Omental fat pad (tissue), 4 donors: ENCODE data around the gene SUPT5H. TPM values are rescaled to one million over a fixed set of nuclear protein-coding genes. Genes with fewer than 3 reads are reported as not detected.

ENCODE experiments used
- ATAC-seq: fragments of 150-250 bp; one replicate; pipeline ENCODE4 v1.9.1; 2016; ENCODE audit warnings: mild to moderate bottlenecking, moderate library complexity; ENCODE audit not compliant: low FRiP score
- DNase-seq: peaks from one replicate; pipeline ENCODE4 v3.0.0-alpha.2; 2019; ENCODE audit warnings: low spot score
- total RNA-seq, 4 donors: library from RNA; depleted of rRNA; stranded (reverse); fragments of >200 nt; gene quantifications; one replicate each; pipeline ENCODE4 v1.1.0, GENCODE V29; 2016
- TF ChIP-seq, protein P1 (sequence below), 3 donors: fragments of 450-650 bp; IDR thresholded peaks; one replicate each; pipeline ENCODE4 v1.5.1; 2016 to 2017; ENCODE audit warnings: antibody characterized with exemption in 3 of 3, mild to moderate bottlenecking in 3 of 3, moderate library complexity in 2 of 3

Gene SUPT5H
- total RNA-seq, 4 donors from 2014 or later, result 62.2 to 102 (median 73.3) TPM

DNA sequence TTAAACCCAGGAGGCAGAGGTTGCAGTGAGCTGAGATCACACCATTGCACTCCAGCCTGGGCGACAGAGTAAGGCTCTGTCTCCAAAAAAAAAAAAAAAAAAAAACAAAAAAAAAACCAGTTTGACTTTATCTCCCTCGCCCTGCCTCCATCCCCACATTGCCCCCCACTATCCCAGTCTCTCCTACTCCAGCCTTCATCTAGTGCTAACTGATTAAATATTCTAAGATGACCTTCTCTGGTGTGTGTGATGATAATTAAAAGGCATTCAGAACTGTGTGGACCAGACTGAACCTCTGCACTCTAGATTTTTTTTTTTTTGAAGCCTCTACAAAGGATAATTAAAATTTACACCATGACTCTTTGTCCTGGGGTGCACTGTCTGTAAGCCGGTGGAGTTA lies 47.4 kb downstream of the SUPT5H start:
- DNase-seq, result no peak
- no peak for ATAC-seq
- TF ChIP-seq, protein P1, sequence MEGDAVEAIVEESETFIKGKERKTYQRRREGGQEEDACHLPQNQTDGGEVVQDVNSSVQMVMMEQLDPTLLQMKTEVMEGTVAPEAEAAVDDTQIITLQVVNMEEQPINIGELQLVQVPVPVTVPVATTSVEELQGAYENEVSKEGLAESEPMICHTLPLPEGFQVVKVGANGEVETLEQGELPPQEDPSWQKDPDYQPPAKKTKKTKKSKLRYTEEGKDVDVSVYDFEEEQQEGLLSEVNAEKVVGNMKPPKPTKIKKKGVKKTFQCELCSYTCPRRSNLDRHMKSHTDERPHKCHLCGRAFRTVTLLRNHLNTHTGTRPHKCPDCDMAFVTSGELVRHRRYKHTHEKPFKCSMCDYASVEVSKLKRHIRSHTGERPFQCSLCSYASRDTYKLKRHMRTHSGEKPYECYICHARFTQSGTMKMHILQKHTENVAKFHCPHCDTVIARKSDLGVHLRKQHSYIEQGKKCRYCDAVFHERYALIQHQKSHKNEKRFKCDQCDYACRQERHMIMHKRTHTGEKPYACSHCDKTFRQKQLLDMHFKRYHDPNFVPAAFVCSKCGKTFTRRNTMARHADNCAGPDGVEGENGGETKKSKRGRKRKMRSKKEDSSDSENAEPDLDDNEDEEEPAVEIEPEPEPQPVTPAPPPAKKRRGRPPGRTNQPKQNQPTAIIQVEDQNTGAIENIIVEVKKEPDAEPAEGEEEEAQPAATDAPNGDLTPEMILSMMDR (IDR thresholded peaks at IDR 0.05), result no peak

DNA sequence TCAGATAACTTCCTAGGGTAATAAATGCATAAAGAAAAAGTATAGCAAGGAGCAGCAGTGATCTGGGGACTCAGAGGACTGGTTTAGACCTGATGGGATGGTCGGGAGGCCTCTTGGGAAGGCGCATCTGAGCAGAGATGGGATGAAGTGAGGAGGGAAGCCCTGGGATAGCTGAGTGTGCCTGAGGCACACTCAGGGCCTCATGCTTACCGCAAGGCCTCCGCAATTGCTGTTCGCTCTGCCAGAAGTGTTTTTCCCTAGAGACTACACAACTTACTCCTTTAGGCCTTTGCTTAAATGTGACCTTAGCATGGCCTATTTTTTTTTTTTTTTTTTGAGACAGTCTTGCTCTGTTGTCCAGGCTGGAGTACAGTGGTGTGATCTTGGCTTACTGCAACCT lies 49.3 kb downstream of the SUPT5H start:
- TF ChIP-seq, protein P1 (IDR thresholded peaks at IDR 0.05), result no peak
- DNase-seq, result no peak
- ATAC-seq, result no peak

DNA sequence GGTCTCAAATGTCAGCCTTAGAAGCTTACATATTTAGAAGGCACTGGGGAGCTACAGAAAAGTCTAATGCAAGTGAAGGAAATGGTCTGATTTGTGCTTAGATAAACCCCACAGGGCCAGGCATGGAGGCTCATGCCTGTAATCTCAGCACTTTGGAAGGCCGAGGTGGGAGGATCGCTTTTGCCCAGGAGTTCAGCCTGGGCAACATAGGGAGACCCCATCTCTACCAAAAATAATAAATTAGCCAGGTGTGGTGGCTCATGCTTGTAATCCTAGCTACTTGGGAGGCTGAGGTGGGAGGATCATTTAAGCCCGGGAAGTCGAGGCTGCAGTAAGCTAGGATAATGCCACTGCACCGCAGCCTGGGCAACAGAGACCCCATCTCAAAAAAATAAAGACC lies 50.7 kb downstream of the SUPT5H start:
- TF ChIP-seq, protein P1 (IDR thresholded peaks at IDR 0.05), result no peak
- DNase-seq (no peak), ATAC-seq (no peak)

DNA sequence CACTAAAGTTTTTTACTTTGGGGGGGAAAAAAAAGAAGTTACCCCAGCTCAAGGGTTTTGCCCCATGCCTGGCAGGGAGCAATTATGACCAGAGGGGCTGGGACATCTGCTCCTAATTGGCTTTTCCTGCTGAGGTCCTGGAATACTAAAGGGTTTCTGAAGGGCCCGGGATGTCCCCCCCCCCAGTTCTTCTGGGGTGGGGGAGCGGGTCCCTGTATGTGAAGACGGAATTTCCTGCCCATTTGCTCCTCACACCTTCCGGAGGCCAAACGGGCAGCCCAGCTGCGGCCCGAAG lies 52.3 kb downstream of the SUPT5H start:
- ATAC-seq, result no peak
- no peak for DNase-seq
- TF ChIP-seq, protein P1 (IDR thresholded peaks at IDR 0.05), result no peak

DNA sequence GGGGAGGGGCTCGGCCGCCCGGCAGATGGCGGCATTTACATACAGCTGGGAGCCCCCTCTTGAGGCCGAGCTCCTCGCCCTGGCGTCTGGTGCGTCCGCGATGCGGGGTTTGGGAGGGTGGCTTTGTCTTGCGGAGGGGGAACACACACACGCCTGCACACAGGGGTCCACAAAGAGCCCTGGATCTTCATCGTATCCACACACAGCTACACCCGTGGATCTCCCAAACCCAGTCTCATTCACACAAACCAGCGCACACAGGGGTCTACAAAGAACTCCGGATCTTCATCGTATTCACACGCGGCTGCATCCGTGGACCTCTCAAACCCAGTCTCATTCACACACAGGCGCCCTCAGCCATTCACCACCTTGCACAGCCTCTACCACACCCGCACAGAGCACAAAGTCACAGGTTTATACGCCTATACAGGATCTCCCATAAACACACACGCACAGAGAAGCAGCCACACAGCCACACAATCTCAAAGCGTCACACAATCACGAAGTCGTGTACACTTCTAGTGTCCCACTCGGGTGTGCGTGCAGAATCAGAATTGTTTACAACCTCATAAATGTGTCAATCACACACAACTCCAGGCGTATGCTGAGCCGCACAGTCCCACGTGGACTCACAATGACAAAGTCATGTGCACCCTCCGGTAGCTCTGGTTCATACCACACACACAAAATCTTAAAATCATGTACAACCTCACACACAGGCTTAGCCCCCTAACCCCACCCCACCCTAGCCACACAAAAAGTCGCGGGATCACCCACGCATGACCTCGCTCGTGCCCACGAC lies 52.8 kb downstream of the SUPT5H start:
- DNase-seq, result no peak
- TF ChIP-seq, protein P1 (IDR thresholded peaks at IDR 0.05), result no peak
- peak; percentile 37 for ATAC-seq

DNA sequence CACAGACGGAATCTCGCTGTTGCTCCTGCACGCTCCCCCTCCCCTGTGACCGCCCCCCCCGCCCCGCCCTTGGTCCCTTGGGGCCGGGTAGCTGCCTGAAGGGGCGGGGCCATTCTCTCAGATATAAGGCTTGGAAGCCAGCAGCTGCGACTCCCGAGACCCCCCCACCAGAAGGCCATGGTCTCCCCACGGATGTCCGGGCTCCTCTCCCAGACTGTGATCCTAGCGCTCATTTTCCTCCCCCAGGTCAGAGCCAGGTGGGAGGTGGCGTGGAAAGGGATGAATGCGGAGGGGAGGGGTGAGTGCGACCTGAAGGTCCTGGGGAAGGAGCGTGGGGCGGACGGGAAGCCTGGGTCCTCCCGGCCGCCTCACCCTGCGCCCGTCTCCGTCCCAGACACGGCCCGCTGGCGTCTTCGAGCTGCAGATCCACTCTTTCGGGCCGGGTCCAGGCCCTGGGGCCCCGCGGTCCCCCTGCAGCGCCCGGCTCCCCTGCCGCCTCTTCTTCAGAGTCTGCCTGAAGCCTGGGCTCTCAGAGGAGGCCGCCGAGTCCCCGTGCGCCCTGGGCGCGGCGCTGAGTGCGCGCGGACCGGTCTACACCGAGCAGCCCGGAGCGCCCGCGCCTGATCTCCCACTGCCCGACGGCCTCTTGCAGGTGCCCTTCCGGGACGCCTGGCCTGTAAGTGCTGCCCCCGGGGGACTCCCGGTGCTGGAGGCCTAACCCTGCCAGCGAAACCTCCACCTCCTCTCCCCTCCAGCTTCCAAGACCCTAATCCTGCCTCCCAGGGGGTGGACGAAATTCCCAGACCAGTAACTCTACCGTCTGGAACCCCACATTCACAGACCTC lies 53.6 kb downstream of the SUPT5H start, which contains the start of gene DLL3:
DLL3 (plus strand) TSS at position 150 of the 845 bp plus-strand sequence; CDS start at position 178, 28 bp downstream.
- TF ChIP-seq, protein P1 (IDR thresholded peaks at IDR 0.05), result no peak
- ATAC-seq, result no peak
- no peak for DNase-seq
